Daoy (cell line): ENCODE data around the gene WASL. TPM values are rescaled to one million over a fixed set of nuclear protein-coding genes. Genes with fewer than 3 reads are reported as not detected.
A peak's percentile ranks its signal among the peaks of the same experiment; 100 is the strongest.

Experiments used
- DNase-seq: peaks from one replicate; pipeline ENCODE4 v3.0.0-alpha.2; 2015; ENCODE audit warnings: low read depth
- total RNA-seq: library from RNA; depleted of rRNA; stranded (reverse); fragments of >200 nt; shearing (Covaris generic); gene quantifications from 2 replicates; pipeline ENCODE4 v1.2.3, GENCODE V29; 2014

The WASL gene
- total RNA-seq, 1 experiment from 2014 or later: 11.0 TPM

DNA sequence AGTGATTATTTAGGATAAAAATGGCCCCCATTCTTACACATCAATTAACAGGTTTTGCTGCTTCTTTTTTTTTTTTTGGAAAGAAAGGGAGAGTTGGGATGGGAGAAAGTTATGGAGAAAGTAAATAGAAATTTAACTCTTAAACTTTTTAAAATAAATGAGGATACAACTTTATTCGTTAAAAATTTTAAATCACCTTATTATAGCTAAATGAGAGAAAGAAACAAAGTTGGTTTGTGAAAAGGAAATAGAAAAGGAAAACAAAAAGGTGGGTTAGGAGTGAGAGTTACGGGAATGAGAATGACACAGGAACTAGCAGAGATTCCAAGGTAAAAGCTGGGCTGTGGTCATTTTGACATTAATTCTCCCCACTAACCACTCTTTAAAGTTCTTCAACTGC, 58.3 kb downstream of the WASL start:
- DNase-seq: no peak

DNA sequence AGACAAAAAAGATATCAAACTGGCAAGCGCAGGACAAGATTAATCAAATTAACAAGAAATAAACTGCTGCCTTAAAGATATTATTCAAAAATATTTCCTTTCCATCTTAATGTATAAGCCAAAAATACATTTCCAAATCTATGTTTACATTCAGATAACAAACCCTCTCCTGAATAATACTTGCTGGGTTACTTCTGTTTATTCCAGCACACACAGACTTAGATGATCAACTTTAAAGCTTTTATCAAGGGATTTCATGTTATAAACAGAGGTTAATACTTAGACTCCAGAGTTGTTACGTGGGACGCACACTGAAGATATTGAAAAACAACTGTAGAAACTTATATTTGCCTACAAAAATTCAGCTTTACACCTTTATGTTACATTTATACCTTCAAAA, 59.6 kb downstream of the WASL start:
- DNase-seq: no peak

DNA sequence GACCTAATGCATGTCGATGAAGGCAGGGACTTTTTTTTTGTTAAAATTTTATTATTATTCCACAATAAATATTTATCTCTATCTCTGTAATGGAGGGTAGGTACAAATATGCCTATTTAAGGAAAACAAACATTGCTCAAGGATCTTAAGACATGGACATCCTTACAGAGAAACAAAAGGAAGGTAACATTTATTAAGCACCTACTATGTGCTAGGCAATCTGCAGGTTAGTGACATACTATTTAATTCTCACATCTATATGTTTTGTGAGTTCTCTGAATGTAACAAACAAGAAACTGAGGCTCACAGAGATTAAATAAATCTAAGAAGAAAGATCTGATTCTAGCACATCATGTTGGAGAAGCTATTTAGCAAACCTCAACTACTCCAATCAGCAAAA, 61.1 kb downstream of the WASL start:
- no peak for DNase-seq

DNA sequence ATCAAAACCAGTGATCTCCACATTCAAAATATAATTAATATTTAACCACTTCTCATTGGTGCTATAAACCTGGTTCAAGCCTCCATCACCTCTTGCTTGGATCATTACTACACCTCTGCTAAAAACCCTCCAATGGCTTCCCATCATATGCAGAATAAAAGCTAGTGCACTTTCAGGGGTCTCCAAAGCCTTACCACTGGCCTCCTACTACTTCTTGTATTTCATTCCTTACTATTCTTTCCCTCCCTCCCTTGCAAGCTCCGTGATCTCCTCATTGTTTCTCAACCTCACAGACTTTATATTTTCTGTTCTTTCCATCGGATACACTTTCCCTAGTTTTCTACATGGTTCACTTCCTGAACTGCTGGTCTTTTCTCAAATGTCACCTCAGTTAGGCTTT, 61.6 kb downstream of the WASL start:
- no peak for DNase-seq

DNA sequence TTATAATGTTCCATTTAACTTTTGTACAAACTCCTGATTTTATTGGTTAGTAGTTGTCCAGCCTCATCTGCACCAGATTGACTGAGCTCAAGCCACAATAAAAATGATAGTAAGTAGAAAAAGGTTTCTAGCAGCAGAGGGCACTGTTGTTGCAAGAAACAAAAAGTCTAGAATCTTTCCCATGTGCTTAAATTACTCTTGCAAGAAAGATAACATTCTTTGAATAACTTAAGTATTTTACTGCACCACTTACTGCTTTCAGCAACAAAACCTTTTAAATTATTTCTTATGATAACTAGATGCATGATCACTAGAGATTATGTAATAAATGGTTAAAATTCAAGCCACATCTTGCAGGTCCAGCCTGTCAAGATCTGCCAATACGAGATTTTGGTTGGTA, 66.1 kb downstream of the WASL start:
- DNase-seq: peak; percentile 35

DNA sequence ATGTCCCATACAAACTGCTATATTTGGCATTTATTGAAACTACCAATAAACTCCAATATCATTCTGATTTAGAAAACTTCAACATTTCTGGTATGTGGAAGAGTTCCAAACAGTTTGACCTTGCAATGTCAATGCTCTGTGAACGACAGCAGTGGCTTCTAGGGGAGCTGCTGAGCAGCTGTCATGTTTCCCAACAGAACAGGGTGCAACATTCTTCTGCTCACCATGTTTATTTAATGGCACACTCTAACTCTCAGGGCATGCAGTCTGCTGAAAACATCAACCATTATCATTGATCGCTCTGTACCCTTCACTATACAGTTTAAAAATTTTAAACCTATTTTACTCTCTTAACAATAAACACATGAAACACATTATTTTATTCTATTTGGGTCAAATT, 67.2 kb downstream of the WASL start:
- DNase-seq: no peak

DNA sequence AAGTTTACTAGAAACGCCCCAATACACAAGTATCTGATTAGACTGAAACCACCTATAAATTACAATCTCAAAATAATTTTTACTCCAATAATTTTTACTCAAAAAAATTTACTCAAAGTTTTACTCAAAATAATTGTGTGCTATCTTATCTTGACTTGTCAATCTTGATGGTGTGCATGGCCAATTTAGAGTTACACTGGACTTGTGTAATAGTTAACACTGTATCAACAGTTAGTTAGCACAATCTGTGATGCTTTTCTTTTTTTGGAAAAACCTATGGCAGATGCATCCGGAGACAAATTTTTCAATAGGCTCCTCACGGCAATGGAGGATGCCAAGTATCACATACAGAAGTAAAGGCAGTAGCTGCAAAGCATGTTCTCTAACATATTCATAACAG, 68.2 kb downstream of the WASL start:
- no peak for DNase-seq

DNA sequence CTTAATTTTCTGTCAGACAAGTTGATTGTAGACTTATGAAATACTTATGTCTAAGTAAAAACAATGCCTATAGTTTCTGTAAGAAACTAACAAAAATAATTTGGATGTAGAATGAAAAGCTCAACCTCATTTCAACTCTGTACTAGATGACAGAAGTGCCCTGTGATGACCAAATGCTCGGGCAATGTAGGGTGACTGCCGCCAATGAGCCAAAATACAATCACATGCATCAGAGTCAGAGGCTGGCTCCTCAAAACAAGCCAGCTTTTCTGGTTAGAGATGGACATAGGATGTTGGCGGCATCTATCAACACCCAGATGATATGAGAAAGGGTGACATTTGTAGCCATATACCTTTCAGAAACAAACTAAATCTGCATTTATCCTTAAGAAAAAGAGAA, 69.2 kb downstream of the WASL start:
- no peak for DNase-seq

DNA sequence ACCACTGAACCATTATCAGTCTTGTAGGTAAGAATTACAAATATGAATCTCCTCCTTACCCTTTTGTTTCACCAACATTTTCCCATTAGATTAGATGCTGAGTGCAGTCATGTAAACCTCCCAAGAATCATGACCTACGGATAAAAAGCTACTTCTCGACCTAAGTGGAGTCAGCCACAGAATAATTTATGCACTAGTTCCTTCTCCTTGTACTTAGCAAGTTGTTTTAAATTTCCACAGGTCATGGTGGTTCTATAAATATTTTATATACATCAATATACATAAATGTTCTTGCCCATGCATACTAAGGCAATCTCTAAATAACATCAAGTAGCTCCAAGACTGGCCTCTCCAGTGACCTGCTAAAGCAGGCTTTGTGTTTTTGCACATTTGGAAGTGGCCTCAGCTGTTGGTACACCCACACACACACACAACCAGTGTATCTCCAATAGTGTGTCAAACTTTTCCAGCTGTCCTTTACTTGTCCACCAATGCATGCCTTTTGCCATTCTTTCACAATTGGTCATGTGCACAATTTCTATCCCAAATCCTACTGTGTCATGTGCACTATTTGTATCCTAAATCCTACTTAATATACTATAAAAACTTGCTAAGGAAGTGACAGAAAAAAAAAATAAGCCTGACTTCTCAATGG, 71.6 kb downstream of the WASL start:
- DNase-seq: no peak

DNA sequence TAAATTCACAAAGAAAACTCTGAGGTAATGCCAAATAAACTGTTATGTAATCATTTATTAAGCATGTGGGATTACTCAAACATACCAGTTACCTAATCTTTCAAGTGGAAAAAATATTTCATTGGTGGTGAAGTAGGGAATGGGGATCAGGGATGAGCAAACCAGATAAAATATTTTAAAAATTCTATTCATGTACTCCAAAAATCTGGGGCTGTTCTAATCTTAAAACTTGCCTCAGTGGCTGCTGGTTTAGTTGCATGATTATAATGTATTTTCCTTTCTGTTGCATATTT, 73.7 kb downstream of the WASL start:
- DNase-seq: no peak

DNA sequence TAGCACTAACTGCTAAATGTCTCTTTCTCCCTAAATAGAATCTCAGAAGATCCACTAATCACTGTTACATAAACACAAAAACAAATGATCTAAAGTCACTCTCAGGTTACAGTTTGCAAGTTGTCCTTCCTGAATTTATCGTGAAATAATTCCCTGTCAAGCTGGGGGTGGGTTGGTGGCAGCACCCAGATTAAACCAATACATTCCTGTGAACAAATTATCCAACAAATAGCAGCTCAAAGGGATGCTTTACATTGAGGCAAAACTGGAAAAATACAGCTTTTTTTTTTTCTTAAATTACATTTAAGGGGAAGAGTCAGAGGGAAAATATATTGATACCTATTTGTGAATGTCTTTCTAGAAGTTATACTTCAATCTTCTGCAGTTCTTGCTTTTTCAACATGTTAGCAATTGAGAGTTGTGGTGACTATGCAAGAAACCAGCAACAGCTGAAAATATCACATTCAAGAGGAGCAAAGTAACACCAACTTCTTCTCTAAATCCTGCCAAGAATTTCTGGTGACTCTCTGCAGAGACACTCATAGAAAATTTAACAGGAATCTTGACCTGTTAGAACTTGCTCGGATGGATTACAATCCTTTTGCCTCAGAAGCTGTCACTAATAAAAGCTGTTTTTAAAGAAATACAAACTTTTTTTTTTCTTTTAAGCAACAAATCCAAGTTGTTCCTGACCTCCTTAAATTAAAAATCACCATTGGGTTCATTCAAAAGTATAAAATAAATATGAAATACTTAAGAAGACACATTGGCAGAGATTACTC, 74.2 kb downstream of the WASL start:
- DNase-seq: no peak

DNA sequence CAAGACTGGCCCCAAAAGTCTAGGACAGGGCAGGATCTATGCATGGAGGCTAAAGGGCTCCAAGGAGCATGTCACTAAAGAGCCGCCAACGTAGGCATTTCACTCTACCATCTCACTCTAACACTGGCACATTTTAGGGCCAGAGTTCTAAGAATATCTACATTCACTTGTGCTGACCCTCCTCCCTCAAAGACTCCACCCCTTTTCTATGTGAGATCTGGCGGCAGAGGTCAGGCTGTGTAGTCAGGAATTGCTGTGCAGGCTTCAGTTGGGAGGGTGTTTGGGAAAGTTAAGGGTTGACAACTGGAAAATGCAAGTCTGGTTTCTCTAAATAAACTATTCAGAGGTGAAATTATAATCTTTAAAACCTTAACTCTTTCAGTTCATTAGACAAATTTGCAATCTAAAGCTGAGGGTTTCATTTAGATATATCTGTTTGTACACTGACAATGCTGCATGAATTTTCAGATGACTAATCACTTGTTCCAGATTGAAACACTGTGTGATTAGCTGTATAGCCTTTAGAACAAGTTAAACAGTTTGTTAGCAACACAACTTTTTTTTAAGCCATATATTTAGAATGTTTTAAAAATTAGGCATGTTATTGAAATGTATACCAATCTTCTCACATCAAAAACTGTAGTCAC, 74.9 kb downstream of the WASL start:
- no peak for DNase-seq

DNA sequence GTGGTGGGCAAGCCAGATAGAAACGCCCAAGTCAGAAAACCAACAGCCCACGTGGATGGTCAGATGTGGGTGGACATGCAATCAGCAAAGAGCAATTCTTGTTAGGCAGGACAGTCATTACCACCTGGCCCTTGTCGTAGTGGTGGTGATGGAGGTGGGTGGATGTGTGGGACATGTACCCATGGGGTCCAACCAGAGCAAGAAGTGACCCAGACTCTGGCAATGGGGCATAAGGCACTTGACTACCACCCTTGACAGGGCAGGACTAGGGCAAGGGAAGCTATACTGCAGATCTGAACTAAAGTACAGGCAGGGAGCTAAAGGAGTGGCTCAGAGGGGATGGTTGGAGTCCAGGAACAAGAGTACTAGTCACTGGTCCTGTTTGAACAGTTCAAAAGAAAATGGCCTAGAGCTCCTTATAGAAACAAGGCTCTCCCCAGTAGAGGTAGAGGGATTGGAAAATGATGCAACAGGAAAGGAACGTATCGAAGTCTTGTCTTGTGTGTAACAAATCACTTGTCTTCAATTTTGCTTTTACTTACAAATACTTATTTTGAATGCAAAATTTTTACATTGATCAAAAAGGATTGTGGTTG, 75.6 kb downstream of the WASL start:
- no peak for DNase-seq

DNA sequence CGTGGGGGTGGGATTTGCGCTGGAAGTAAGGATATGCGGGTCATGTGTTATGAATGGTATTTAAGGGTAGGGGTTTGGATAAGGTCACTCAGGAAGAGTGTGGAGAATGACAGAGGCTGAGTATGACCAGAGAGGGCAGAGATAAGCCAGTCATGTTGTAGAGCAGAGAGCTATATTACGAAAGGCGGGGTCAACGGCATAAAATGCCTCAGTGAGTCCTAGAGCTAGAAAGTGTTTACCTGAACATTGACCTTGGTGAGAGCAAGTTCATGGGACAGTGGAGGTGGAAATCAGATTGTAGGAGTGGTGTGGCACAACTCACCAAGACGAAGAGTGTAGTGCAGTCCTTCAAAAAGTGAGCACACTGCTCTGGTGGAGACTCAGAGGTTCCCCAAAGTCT, 79.3 kb downstream of the WASL start:
- no peak for DNase-seq

DNA sequence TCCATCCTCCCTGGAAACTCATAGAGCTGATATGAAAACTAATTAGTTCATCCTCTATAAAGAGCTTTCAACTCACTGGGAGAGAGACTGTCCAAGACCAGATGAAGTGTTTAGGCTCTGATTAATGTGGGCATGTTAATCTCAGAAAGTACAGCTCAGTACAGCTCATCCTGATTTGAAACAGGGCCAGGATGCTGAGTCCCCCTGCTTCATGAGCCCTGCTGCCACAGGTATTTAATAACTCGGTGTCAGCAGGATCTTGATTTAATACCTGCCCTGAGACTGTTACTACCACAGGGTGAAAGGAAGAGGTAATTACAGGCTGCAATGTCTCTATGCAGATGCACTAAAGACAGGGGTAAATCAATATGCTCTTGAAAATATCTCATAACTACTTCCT, 82.3 kb downstream of the WASL start:
- no peak for DNase-seq

DNA sequence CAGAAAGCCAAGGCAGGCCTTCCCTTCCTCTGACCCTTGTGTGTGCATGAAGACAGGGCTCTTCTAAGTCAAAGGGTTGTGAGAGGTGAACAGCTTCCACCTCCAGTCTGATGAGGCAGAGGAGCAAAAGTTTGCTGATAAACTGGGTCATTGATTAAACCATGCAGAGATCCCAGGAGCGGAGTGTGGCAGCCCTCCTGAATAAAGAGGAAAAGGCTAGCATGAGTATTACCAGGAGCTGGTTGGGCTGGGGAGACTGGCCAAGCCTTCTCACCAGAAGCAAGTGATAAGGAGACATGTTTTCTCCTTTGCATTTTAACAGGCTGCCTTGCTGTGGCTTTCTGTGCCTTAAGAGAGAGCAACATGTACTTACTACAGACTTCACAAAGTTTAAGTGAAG, 82.9 kb downstream of the WASL start:
- DNase-seq: no peak

DNA sequence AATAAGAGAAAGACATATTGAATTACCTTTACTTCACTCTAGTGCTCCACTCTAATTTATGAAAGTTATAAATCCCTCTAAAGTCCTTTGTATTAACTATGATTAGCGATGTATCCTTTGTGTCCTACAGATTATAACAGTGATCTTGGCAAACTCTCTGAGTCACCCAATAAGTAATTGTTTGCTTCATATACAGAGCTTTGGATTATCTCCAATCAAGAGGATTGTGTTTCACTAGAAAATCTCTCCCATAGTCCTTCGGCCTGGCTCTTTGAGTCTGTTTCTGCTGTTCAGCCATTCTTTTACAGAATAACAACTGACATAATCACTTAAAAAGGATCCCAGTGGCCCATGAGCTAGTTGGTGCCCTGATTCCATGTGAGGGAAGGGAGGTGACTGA, 83.6 kb downstream of the WASL start:
- no peak for DNase-seq

DNA sequence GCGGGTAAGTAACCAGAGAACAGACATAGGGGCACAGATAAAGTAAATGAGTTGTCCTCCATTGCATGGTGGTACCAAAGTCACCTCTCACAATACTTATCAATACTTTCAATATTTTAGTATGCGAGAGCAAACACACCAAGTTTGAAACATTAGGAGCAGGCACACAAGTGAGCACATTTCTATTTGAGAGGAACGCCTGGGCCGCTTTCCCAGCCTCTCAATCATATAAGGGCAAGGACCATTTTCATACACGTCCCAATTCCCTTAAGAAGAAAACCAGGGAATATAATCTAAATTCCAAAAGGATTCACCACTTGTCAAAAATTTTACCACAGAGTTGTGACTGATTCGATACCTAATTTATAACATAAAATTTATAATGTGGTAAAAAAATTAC, 85.6 kb downstream of the WASL start:
- DNase-seq: no peak

DNA sequence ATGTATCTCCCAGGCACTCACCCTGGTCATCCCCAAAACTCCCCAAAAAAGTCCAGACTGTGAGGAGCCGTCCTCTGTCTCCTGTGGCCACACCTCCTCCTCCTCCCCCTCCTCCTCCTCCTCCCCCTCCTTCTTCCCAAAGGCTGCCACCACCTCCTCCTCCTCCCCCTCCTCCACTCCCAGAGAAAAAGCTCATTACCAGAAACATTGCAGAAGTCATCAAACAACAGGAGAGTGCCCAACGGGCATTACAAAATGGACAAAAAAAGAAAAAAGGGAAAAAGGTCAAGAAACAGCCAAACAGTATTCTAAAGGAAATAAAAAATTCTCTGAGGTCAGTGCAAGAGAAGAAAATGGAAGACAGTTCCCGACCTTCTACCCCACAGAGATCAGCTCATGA, 86.0 kb downstream of the WASL start:
- DNase-seq: no peak

DNA sequence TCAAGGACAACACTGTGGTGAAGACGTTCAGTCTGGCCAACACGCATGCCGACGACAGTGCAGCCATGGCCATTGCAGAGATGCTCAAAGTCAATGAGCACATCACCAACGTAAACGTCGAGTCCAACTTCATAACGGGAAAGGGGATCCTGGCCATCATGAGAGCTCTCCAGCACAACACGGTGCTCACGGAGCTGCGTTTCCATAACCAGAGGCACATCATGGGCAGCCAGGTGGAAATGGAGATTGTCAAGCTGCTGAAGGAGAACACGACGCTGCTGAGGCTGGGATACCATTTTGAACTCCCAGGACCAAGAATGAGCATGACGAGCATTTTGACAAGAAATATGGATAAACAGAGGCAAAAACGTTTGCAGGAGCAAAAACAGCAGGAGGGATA, 86.5 kb downstream of the WASL start:
- no peak for DNase-seq

DNA sequence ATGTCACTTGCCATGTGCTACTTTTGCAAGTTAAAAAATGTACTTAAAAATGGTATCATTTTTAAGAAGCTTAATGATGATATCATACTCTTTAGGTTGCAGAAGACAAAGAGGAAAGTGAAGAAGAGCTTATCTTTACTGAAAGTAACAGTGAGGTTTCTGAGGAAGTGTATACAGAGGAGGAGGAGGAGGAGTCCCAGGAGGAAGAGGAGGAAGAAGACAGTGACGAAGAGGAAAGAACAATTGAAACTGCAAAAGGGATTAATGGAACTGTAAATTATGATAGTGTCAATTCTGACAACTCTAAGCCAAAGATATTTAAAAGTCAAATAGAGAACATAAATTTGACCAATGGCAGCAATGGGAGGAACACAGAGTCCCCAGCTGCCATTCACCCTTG, 87.0 kb downstream of the WASL start:
- DNase-seq: no peak

DNA sequence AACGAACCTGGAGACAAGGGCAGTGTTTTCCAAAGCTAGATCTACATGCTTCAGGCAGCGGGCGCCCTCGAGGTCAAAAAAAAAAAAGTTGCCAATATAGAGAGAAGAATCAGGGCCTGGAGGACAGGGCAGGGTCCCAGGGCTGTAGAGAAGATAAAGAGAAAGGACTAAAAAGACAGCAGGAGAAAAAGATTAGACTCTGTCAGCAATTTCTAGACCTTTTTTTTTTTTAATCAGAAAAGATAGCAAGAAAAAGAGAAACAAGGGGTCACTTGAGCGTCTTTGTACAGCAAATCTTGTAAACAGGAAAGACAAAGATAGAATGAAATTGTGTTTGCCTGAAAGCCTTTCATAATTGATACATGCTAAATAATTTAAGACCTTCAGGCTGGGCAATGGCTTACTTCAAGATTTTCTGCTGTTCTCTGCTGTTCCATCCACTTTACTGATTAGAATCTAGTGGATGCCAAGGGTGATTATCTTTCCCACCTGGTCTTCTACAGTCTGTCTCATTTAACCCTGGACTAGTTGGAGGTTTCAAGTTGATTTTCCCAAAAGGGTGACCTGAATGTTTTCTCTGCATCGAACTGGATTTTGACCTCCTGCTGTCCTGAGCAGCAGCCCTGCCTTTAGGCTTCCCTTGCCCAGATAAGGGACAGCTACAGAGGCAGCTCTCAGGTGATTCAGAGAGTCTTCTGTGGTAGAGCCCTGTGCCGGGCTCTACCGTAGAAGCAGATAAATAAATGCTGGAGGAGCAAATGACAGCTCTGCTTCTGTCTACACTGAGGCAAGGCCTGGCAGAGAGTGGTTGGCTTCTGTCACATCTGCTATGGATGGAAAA, 88.1 kb downstream of the WASL start:
- no peak for DNase-seq
